Neuronal stem cell (in vitro differentiated cells): ENCODE measurements around the gene UMODL1.
A peak's percentile ranks its signal among the peaks of the same experiment; 100 is the strongest.

Experiments used
- DNase-seq: peaks from one replicate; pipeline ENCODE4 v3.0.0-alpha.2; 2013; ENCODE audit warnings: low spot score
- H2AFZ ChIP-seq: one replicate; pipeline ENCODE4 v1.6.1; 2013; ENCODE audit warnings: mild to moderate bottlenecking, low read length, inconsistent platforms
- H2AK5ac ChIP-seq: 2 replicates; pipeline ENCODE4 v1.6.1; 2013; ENCODE audit warnings: low read depth, mild to moderate bottlenecking, inconsistent platforms, low read length, moderate library complexity, mixed read lengths
- H2BK120ac ChIP-seq: 2 replicates; pipeline ENCODE4 v1.6.1; 2013; ENCODE audit warnings: low read depth, mild to moderate bottlenecking, inconsistent platforms, low read length, moderate library complexity, mixed read lengths
- H2BK12ac ChIP-seq: one replicate; pipeline ENCODE4 v1.6.1; 2013; ENCODE audit warnings: low read length, inconsistent platforms
- H2BK15ac ChIP-seq: 2 replicates; pipeline ENCODE4 v1.6.1; 2013; ENCODE audit warnings: mild to moderate bottlenecking, low read length, inconsistent platforms, mixed read lengths
- H2BK5ac ChIP-seq: one replicate; pipeline ENCODE4 v1.6.1; 2013; ENCODE audit warnings: inconsistent platforms, mild to moderate bottlenecking, low read length, moderate library complexity
- H3K14ac ChIP-seq: one replicate; pipeline ENCODE4 v1.6.1; 2013; ENCODE audit warnings: low read length, inconsistent platforms
- H3K18ac ChIP-seq: 2 replicates; pipeline ENCODE4 v1.6.1; 2013; ENCODE audit warnings: low read length, inconsistent platforms
- H3K23ac ChIP-seq: 2 replicates; pipeline ENCODE4 v1.6.1; 2013; ENCODE audit warnings: low read depth, mild to moderate bottlenecking, mixed read lengths, low read length, inconsistent platforms; ENCODE audit not compliant: poor library complexity
- H3K27ac ChIP-seq: replicated peaks from 3 replicates; pipeline ENCODE4 v1.5.1; 2013; ENCODE audit warnings: low read length, inconsistent platforms
- H3K27me3 ChIP-seq, 3 experiments: 2 replicates each; pipeline ENCODE4 v1.6.1; 2013; ENCODE audit warnings: low read length in 3 of 3, mild to moderate bottlenecking in 2 of 3, inconsistent platforms in 1 of 3, low read depth in 1 of 3, mixed read lengths in 1 of 3, moderate library complexity in 1 of 3; ENCODE audit not compliant: control insufficient read depth in 3 of 3, insufficient read depth in 3 of 3
- H3K36me3 ChIP-seq, 2 donors: replicated peaks in 1 of 2; 2 replicates each; pipeline ENCODE4 v1.6.1; 2013; ENCODE audit warnings: low read length in 2 of 2; ENCODE audit not compliant: control insufficient read depth in 2 of 2, insufficient read depth in 2 of 2
- H3K4ac ChIP-seq: 2 replicates; pipeline ENCODE4 v1.6.1; 2013; ENCODE audit warnings: inconsistent platforms, mild to moderate bottlenecking, low read length, moderate library complexity
- H3K4me1 ChIP-seq, 2 donors: 1 replicate in 1 of 2; 2 replicates in 1 of 2; pipeline ENCODE4 v1.6.1; 2013; ENCODE audit warnings: low read length in 2 of 2, low read depth in 1 of 2; ENCODE audit not compliant: control insufficient read depth in 2 of 2, insufficient read depth in 1 of 2
- H3K4me2 ChIP-seq: one replicate; pipeline ENCODE4 v1.6.1; 2013; ENCODE audit warnings: mild to moderate bottlenecking, low read length, inconsistent platforms; ENCODE audit not compliant: insufficient read depth, poor library complexity, severe bottlenecking
- H3K4me3 ChIP-seq, 2 donors: 2 replicates each; pipeline ENCODE4 v1.5.1; 2013; ENCODE audit warnings: low read length in 2 of 2, mild to moderate bottlenecking in 2 of 2, inconsistent platforms in 1 of 2, moderate library complexity in 1 of 2
- H3K79me1 ChIP-seq: one replicate; pipeline ENCODE4 v1.6.1; 2013; ENCODE audit warnings: low read depth, mild to moderate bottlenecking, inconsistent platforms, low read length, moderate library complexity
- H3K9ac ChIP-seq: one replicate; pipeline ENCODE4 v1.6.1; 2013; ENCODE audit warnings: mild to moderate bottlenecking, low read depth, low read length, inconsistent platforms; ENCODE audit not compliant: poor library complexity
- H3K9me3 ChIP-seq, 2 donors: replicated peaks in 1 of 2; 2 replicates each; pipeline versions ENCODE3 to v1.6.1; 2013; ENCODE audit warnings: low read length in 2 of 2, mild to moderate bottlenecking in 2 of 2, inconsistent platforms in 1 of 2, low read depth in 1 of 2, mixed read lengths in 1 of 2, moderate library complexity in 1 of 2; ENCODE audit not compliant: control insufficient read depth in 2 of 2, insufficient read depth in 1 of 2
- H4K8ac ChIP-seq: one replicate; pipeline ENCODE4 v1.6.1; 2013; ENCODE audit warnings: low read depth, mild to moderate bottlenecking, inconsistent platforms, low read length, moderate library complexity
- H4K91ac ChIP-seq: one replicate; pipeline ENCODE4 v1.6.1; 2013; ENCODE audit warnings: low read length, low read depth, mild to moderate bottlenecking, inconsistent platforms; ENCODE audit not compliant: poor library complexity
- WGBS, 2 donors: extraction: QIAGEN DNeasy Blood & Tissue Kit; methylation state at CpG; one replicate each; pipeline ENCODE4 v1.1.7; 2013; ENCODE audit warnings: missing lambda C conversion rate in 2 of 2, mixed read lengths in 1 of 2; ENCODE audit not compliant: insufficient read length in 2 of 2, insufficient replicate concordance in 1 of 2; ENCODE audit errors: extremely low coverage in 2 of 2; 5-methylcytosine and 5-hydroxymethylcytosine counted together

UMODL1 gene

DNA sequence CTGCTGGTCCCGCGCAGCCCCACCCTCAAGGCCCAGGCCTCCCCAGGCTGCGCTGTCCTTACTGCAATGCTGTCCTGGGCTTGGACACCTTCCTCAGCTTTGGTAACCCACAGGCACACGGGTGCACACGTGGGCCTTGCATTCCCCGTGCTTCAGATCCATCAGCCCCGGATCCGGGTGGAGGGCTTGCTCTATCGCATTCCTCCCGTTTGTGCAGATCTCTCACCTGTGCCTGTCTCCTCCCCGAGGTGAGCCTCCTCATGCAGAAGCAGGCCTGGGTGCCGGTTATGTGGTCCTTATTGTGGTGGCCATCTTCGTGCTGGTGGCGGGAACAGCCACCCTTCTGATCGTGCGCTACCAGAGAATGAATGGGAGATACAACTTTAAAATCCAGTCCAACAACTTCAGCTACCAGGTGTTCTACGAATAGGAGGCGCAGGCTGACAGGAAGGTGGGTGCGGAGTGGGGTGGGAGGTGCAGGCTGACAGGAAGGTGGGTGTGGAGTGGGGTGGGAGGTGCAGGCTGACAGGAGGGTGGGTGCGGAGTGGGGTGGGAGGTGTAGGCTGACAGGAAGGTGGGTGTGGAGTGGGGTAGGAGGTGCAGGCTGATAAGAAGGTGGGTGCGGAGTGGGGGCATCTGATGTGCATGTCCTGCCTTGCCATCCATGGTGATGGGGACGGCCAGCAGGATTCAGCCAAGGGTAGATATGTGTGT lies 66.2 kb downstream of the UMODL1 start:
- Histone ChIP-seq H3K4me2 (no peak overlapping the region), H2BK12ac (no peak overlapping the region), H4K91ac (no peak overlapping the region), H3K4me1 (peaks cover 0 to 2% of the 10 kb centered on the region in 2 donors), H2BK15ac (peak overlapping the region; percentile 51), H3K18ac (no peak overlapping the region), H3K36me3 (peaks cover 0 to 2% of the 10 kb centered on the region in 2 donors), H2AK5ac (no peak overlapping the region), H2AFZ (no peak overlapping the region), H3K9me3 (peaks cover 0 to 2% of the 10 kb centered on the region in 2 donors), H4K8ac (peak overlapping the region; percentile 77), H3K4ac (no peak overlapping the region), H2BK5ac (no peak overlapping the region), H3K27ac (no peak overlapping the region), H3K79me1 (peaks cover 1% of the 10 kb centered on the region), H3K23ac (no peak overlapping the region), H3K14ac (no peak overlapping the region), H3K4me3 (no peak overlapping the region), H3K9ac (no peak overlapping the region), H2BK120ac (no peak overlapping the region), H3K27me3 (no peaks in the 10 kb centered on the region)
- WGBS, 2 donors = no CpG with 5 or more reads among the region's 22 CpGs
- no peak for DNase-seq

DNA sequence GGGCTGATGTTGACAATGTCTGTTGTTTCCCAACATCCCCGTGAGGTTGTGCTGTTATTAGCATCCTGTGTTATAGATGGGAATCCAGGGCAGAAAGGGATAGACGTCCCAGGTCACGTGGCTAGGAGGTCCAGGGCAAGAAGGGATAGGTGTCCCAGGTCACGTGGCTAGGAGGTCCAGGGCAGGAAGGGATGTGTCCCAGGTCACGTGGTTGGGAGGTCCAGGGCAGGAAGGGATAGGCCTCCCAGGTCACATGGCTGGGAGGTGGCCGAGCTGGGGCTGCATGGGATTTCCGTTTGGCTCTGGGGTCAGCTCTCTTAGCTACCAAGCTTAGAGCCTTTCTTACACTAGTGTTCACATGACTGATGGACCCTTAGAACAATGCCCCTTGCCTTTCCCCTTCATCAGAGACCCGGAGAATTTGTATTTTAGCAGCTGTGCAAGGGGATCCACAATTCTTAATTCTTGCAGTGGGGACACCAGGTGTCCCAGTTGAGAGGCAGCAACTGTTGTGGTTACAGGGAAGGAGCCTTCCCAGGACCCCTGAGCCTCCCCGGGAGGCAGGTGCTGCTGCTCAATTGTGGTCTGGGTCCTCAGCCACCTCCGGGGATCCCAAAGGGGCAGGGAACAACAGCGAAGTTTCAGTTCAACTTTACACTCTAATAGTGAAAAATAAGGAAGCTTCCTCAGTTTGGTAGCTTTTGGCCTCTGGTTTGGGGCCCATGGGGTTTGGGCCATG lies 69.2 kb downstream of the UMODL1 start:
- Histone ChIP-seq H2AFZ (no peak overlapping the region), H3K4me2 (no peak overlapping the region), H4K91ac (no peak overlapping the region), H3K14ac (peak overlapping the region; percentile 57), H2BK12ac (peak overlapping the region; percentile 63), H2BK5ac (no peak overlapping the region), H3K4ac (peak overlapping the region; percentile 85), H3K9me3 (peaks cover 0 to 2% of the 10 kb centered on the region in 2 donors), H3K27me3 (no peaks in the 10 kb centered on the region), H3K36me3 (no peaks in the 10 kb centered on the region), H3K9ac (no peak overlapping the region), H3K4me3 (no peak overlapping the region), H4K8ac (no peak overlapping the region), H2BK120ac (no peak overlapping the region), H2AK5ac (no peak overlapping the region), H3K79me1 (peaks cover 1% of the 10 kb centered on the region), H3K4me1 (peaks cover 0 to 2% of the 10 kb centered on the region in 2 donors), H3K18ac (no peak overlapping the region), H3K27ac (no peak overlapping the region), H2BK15ac (peak overlapping the region; percentile 59), H3K23ac (peak overlapping the region; percentile 17)
- no peak for DNase-seq
- WGBS, 2 donors = no CpG with 5 or more reads among the region's 11 CpGs

DNA sequence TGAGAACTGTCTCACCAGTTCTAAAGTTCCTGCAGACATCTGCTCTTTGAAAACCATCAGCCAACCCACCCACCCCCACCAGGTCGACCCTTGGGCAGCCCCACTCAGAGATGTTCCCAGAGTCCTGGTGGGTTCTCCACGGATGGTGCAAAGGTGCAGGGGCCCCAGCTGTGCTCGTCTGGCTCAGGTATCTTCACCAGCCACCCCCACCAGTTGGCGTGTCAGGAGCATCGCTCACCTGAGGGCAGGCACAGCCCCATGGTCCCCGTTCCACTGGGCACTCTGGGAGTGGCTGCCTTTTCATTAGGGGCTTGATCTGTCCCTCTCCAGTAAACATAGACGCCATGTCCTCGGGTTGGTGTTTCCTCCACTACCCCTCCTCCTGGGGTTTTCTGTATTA lies 70.5 kb downstream of the UMODL1 start:
- Histone ChIP-seq H3K4me3 (no peak overlapping the region), H3K18ac (peak overlapping the region; percentile 16), H2AFZ (no peak overlapping the region), H2BK12ac (no peak overlapping the region), H3K4ac (no peak overlapping the region), H3K23ac (no peak overlapping the region), H4K8ac (no peak overlapping the region), H3K9me3 (peaks cover 0 to 2% of the 10 kb centered on the region in 2 donors), H3K27me3 (no peaks in the 10 kb centered on the region), H4K91ac (no peak overlapping the region), H3K79me1 (no peaks in the 10 kb centered on the region), H2AK5ac (no peak overlapping the region), H3K36me3 (no peaks in the 10 kb centered on the region), H2BK15ac (no peak overlapping the region), H3K14ac (no peak overlapping the region), H2BK120ac (no peak overlapping the region), H3K4me2 (no peak overlapping the region), H3K9ac (no peak overlapping the region), H3K4me1 (peaks cover 3 to 5% of the 10 kb centered on the region in 2 donors), H2BK5ac (no peak overlapping the region), H3K27ac (no peak overlapping the region)
- DNase-seq = no peak
- no CpG with 5 or more reads among the region's 8 CpGs for WGBS, 2 donors

DNA sequence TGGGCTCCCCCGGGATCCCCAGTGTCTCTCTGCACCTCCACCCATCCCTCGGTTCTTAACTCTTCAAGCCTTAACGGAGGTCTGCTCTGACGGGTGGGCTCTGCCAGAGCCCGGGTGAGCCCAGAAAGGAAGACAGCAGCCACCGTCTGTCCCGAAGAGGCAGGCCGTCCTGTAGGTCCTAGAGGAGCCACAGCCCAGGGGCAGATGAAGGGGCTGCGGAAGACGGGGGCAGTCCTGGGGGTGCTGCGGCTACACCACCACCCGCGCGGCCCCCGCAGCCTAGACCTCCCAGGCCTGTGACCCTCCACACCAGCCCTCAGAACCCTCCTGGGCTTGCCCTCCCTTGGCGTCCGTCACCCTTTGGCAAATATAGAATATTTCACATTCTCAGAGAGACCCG lies 71.0 kb downstream of the UMODL1 start:
- no peak overlapping the region for H2BK5ac ChIP-seq
- H3K23ac ChIP-seq = no peak overlapping the region
- H3K4me1 ChIP-seq = peaks cover 3 to 5% of the 10 kb centered on the region in 2 donors
- no peak overlapping the region for H2BK120ac ChIP-seq
- peak overlapping the region; percentile 80 for H3K18ac ChIP-seq
- H3K9me3 ChIP-seq = peaks cover 0 to 2% of the 10 kb centered on the region in 2 donors
- no peak overlapping the region for H2AFZ ChIP-seq
- no peaks in the 10 kb centered on the region for H3K79me1 ChIP-seq
- H4K91ac ChIP-seq = no peak overlapping the region
- H2BK12ac ChIP-seq = no peak overlapping the region
- no peak overlapping the region for H3K9ac ChIP-seq
- H3K4me2 ChIP-seq = no peak overlapping the region
- H2AK5ac ChIP-seq = no peak overlapping the region
- no CpG with 5 or more reads among the region's 18 CpGs for WGBS, 2 donors
- no peak overlapping the region for H3K4ac ChIP-seq
- peaks cover 0 to 3% (median 0%) of the 10 kb centered on the region in 3 experiments for H3K27me3 ChIP-seq
- no peak overlapping the region for H2BK15ac ChIP-seq
- no peak overlapping the region for H4K8ac ChIP-seq
- no peak overlapping the region for H3K4me3 ChIP-seq
- H3K27ac ChIP-seq = no peak overlapping the region
- H3K14ac ChIP-seq = no peak overlapping the region
- H3K36me3 ChIP-seq = no peaks in the 10 kb centered on the region
- DNase-seq = no peak
